ENCODE measurements around the gene NIN.

GRCh38 chr14:50871914-50872732 lies 41.2 kb upstream of the NIN start, which contains the start of gene ABHD12B:
- TF ChIP-seq CTCF (IDR thresholded peaks at IDR 0.05) (no peak), POLR2AphosphoS5 (IDR thresholded peaks at IDR 0.05; ENCODE audit: low read depth, low read length) (no peak), TCF7L2 (IDR thresholded peaks at IDR 0.05; ENCODE audit: low read depth, low read length) (no peak)
